PC-3 (cell line): Measurements from ENCODE around the gene DST. TPM values are rescaled to one million over a fixed set of nuclear protein-coding genes. Genes with fewer than 3 reads are reported as not detected.

Experiments used
- ATAC-seq: fragments of 200-7000 bp; cut with Tn5 transposase; 2 replicates; pipeline ENCODE4 v1.9.1; 2020; ENCODE audit warnings: mild to moderate bottlenecking, moderate library complexity
- BruUV-seq: library from RNA; stranded (reverse); fragments of 400-500 nt; replicated peaks from 2 replicates; lab custom pipeline; 2021; lab: Mats Ljungman, UMichigan
- CTCF ChIA-PET: fragments of 300-600 bp; sonication (Branson Sonifier 250); formaldehyde crosslinking; loops from one replicate; lab custom pipeline; 2022; ENCODE audit warnings: antibody characterized with exemption; lab: Charles Lee
- POLR2A ChIA-PET: fragments of 300-600 bp; sonication (Branson Sonifier 250); formaldehyde crosslinking; loops from one replicate; lab custom pipeline; 2022; ENCODE audit warnings: antibody characterized with exemption; ENCODE audit not compliant: unreplicated experiment; lab: Charles Lee
- DNase-seq: peaks from one replicate; pipeline ENCODE4 v3.0.0-alpha.2; 2015
- H2AFZ ChIP-seq: fragments of 300-600 bp; sonication (generic); 2 replicates; pipeline ENCODE4 v1.6.0; 2016; ENCODE audit warnings: antibody characterized with exemption, low read length
- H3F3A ChIP-seq: fragments of 300-600 bp; sonication (generic); one replicate; pipeline ENCODE4 v1.6.0; 2017; ENCODE audit warnings: antibody characterized with exemption, low read length, control low read depth, mild to moderate bottlenecking; ENCODE audit not compliant: unreplicated experiment
- H3K27ac ChIP-seq: fragments of 300-600 bp; sonication (generic); 2 replicates; pipeline ENCODE4 v1.5.1; 2016; ENCODE audit warnings: mild to moderate bottlenecking, low read length
- H3K27me3 ChIP-seq: fragments of 300-600 bp; sonication (generic); 2 replicates; pipeline ENCODE4 v1.6.1; 2016; ENCODE audit warnings: low read length, mixed read lengths
- H3K36me3 ChIP-seq: fragments of 300-600 bp; sonication (generic); 2 replicates; pipeline ENCODE4 v1.6.1; 2016; ENCODE audit warnings: low read depth, mixed run types, low read length, mixed read lengths
- H3K4me1 ChIP-seq: fragments of 300-600 bp; sonication (generic); 2 replicates; pipeline ENCODE4 v1.5.1; 2016; ENCODE audit warnings: low read length; ENCODE audit not compliant: insufficient read depth
- H3K4me2 ChIP-seq: fragments of 300-600 bp; sonication (generic); 2 replicates; pipeline ENCODE4 v1.6.0; 2016; ENCODE audit warnings: low read length
- H3K4me3 ChIP-seq: fragments of 300-600 bp; sonication (generic); 2 replicates; pipeline ENCODE4 v1.5.1; 2016; ENCODE audit warnings: mild to moderate bottlenecking, low read length, mixed read lengths
- H3K79me2 ChIP-seq: fragments of 300-600 bp; sonication (generic); 2 replicates; pipeline ENCODE4 v1.6.1; 2017; ENCODE audit warnings: low read length, mixed read lengths
- H3K9ac ChIP-seq: fragments of 300-600 bp; sonication (generic); 2 replicates; pipeline ENCODE4 v1.6.0; 2016; ENCODE audit warnings: mild to moderate bottlenecking, low read length
- H3K9me2 ChIP-seq: fragments of 300-600 bp; sonication (generic); replicated peaks from 2 replicates; pipeline ENCODE4 v1.6.1; 2016; ENCODE audit warnings: mixed run types, low read length, mixed read lengths
- H3K9me3 ChIP-seq: fragments of 300-600 bp; sonication (generic); 2 replicates; pipeline ENCODE4 v1.6.1; 2016; ENCODE audit warnings: low read length, mixed read lengths
- H4K20me1 ChIP-seq: fragments of 300-600 bp; sonication (generic); 2 replicates; pipeline ENCODE4 v1.6.1; 2016; ENCODE audit warnings: low read length, mixed read lengths
- CTCF ChIP-seq: fragments of 300-600 bp; sonication (generic); conservative IDR thresholded peaks from 2 replicates; pipeline ENCODE4 v1.5.1; 2017; ENCODE audit warnings: antibody characterized with exemption, low read depth, mild to moderate bottlenecking, low read length
- EZH2 ChIP-seq: fragments of 300-600 bp; sonication (generic); IDR thresholded peaks from one replicate; pipeline ENCODE4 v1.6.1; 2017; ENCODE audit warnings: antibody characterized with exemption, mild to moderate bottlenecking, low read length; ENCODE audit not compliant: unreplicated experiment
- EZH2phosphoT487 ChIP-seq: fragments of 300-600 bp; sonication (generic); IDR thresholded peaks from 2 replicates; pipeline ENCODE4 v1.6.1; 2018; ENCODE audit warnings: mild to moderate bottlenecking, antibody characterized with exemption, low read length, borderline replicate concordance
- intact Hi-C: fragments of 100-400 bp; cut with micrococcal nuclease; formaldehyde crosslinking; loops from 2 replicates; pipeline ENCODE4 v1.9.0; 2023
- total RNA-seq: library from RNA; depleted of rRNA; stranded (reverse); fragments of >200 nt; gene quantifications from 2 replicates; pipeline ENCODE4 v1.2.3, GENCODE V29; 2014

Gene DST
- total RNA-seq, 1 experiment from 2014 or later, result 81.5 TPM

- H3K4me3 ChIP-seq, result no peak overlapping the region
These were observed 122.5 kb downstream of the DST start for GRCh38 chr6:56520218-56520617.

GRCh38 chr6:56518995-56519767 lies 123.5 kb downstream of the DST start:
- H3K36me3 ChIP-seq, result peaks cover 18% of the 10 kb centered on the region
- TF ChIP-seq EZH2, result no peak
- TF ChIP-seq CTCF, result no peak
- no peak for TF ChIP-seq EZH2phosphoT487
- H2AFZ ChIP-seq, result no peak overlapping the region
- no peak overlapping the region for H3K9ac ChIP-seq
- ATAC-seq, result no peak
- H3K9me3 ChIP-seq, result no peaks in the 10 kb centered on the region
- POLR2A ChIA-PET, result no interaction called here
- H3K4me3 ChIP-seq, result no peak overlapping the region
- 0 out of 2 replicates have a peak, but pooled peaks cover 4% of the 10 kb centered on the region for H3K79me2 ChIP-seq
- no TSS peak for BruUV-seq
- peaks cover 22% of the 10 kb centered on the region for H3K4me1 ChIP-seq
- no peak overlapping the region for H3K4me2 ChIP-seq
- H4K20me1 ChIP-seq, result no peaks in the 10 kb centered on the region
- no peaks in the 10 kb centered on the region for H3K27me3 ChIP-seq
- no peak overlapping the region for H3K27ac ChIP-seq
- intact Hi-C loops, result no loop called here
- no peaks in the 10 kb centered on the region for H3F3A ChIP-seq
- CTCF ChIA-PET, result no interaction called here
- H3K9me2 ChIP-seq, result no peaks in the 10 kb centered on the region
- DNase-seq, result no peak

More at GRCh38 chr6:56520218-56520617, 122.5 kb downstream of the DST start:
- Histone ChIP-seq H3K79me2 (0 out of 2 replicates have a peak, but pooled peaks cover 4% of the 10 kb centered on the region), H3K9me2 (no peaks in the 10 kb centered on the region), H2AFZ (no peak overlapping the region), H4K20me1 (no peaks in the 10 kb centered on the region), H3K27me3 (no peaks in the 10 kb centered on the region), H3F3A (no peaks in the 10 kb centered on the region), H3K9me3 (no peaks in the 10 kb centered on the region), H3K36me3 (peaks cover 12% of the 10 kb centered on the region), H3K4me1 (peaks cover 32% of the 10 kb centered on the region), H3K9ac (no peak overlapping the region), H3K4me2 (no peak overlapping the region), H3K27ac (no peak overlapping the region)
- no peak for DNase-seq
- no TSS peak for BruUV-seq
- ChIA-PET POLR2A (no interaction called here), CTCF (no interaction called here)
- no peak for ATAC-seq
- intact Hi-C loops, result no loop called here
- TF ChIP-seq CTCF (no peak), EZH2phosphoT487 (no peak)

- H3K79me2 ChIP-seq, result 0 out of 2 replicates have a peak, but pooled peaks cover 4% of the 10 kb centered on the region
These were observed 125.4 kb downstream of the DST start for GRCh38 chr6:56517155-56517745.

More at GRCh38 chr6:56517155-56517745, 125.4 kb downstream of the DST start:
- intact Hi-C loops, result no loop called here
- CTCF ChIA-PET, result no interaction called here
- BruUV-seq, result no TSS peak
- H2AFZ ChIP-seq, result no peak overlapping the region
- H3K36me3 ChIP-seq, result peaks cover 24% of the 10 kb centered on the region
- ATAC-seq (no peak), DNase-seq (no peak)
- no peaks in the 10 kb centered on the region for H3K9me2 ChIP-seq
- TF ChIP-seq EZH2phosphoT487 (no peak), EZH2 (no peak), CTCF (no peak)
- H4K20me1 ChIP-seq, result no peaks in the 10 kb centered on the region
- no peak overlapping the region for H3K4me2 ChIP-seq
- no peak overlapping the region for H3K27ac ChIP-seq
- H3K9ac ChIP-seq, result no peak overlapping the region
- H3K4me1 ChIP-seq, result peaks cover 13% of the 10 kb centered on the region
- POLR2A ChIA-PET, result no interaction called here
- H3F3A ChIP-seq, result no peaks in the 10 kb centered on the region
- no peaks in the 10 kb centered on the region for H3K9me3 ChIP-seq
- no peak overlapping the region for H3K4me3 ChIP-seq
- H3K27me3 ChIP-seq, result no peaks in the 10 kb centered on the region
